ENCODE measurements around the gene NKAIN2.

Gene NKAIN2

DNA sequence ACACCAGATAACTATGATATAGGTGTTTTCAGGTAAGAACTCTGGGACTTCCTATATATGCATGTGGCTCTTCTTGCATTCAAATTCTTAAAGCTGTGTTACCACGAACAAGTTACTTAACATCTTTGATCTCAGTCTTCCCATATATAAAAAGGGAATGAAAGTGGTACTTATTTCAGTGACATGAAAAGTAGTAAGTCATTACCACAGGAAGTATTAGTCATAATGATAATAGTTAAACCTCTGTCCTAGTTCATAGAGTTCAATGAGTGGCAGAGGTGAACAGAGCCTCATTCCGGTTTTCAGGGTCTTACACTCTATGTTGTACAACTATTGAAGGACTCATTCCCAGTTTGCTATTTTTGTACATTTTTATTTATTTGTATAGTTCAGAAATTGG lies 237.0 kb downstream of the NKAIN2 start:
- DNase-seq = no peak

DNA sequence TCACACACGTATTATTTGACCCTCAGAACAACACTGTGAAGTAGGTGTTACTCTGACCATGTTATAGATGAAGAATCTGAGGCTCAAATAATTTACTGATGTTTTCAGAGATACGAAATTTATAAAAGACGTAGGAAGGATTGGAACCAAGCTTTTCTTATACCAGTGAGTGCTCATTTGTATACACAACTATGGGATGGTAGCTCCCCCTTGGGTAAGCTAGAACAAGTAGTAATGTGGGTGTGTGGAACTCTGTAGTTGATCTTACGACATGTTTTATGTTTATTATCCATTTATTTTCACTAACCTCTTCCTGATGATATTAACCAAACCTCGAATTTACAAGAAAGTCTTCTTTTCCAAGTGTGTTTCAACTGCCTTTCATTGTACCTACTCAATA lies 248.5 kb downstream of the NKAIN2 start:
- DNase-seq = no peak

DNA sequence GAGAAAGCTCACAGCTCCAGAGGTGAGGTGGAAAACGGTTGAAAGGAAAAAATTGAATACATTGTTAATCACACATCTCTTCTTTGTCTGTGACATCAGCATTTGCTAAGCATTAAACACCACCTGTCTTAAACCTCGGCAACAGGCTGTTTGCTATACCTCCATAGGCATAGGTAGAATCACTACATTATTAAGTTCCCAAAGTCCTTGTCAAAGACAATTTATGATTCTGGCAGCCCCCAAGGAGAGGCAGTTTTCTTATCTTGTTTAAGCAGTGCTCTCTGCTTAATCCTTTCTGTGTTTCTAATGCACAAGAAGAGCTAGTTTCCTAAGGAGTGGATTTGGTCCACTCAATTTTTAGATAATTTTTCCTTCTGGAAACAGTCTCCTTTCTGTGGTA lies 249.7 kb downstream of the NKAIN2 start:
- no peak for DNase-seq

DNA sequence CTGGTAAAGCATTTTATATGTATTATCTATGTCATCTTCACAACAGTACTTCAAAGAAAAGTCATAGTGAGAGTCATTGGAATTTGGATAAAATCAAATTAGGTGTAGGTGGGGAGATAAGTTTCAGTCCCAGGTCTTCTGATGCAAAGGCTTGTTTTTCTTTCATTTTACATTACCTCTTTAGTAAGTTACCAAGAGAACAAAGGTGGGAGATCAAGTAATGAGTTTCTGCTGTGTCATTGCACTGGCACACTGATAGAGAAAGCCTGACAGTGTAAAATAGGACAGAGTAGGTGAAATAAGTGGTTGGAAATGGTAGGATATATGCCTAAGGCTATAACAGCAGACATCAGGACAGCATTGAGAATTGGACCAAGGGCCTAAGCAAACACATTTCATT lies 250.4 kb downstream of the NKAIN2 start:
- DNase-seq = no peak

DNA sequence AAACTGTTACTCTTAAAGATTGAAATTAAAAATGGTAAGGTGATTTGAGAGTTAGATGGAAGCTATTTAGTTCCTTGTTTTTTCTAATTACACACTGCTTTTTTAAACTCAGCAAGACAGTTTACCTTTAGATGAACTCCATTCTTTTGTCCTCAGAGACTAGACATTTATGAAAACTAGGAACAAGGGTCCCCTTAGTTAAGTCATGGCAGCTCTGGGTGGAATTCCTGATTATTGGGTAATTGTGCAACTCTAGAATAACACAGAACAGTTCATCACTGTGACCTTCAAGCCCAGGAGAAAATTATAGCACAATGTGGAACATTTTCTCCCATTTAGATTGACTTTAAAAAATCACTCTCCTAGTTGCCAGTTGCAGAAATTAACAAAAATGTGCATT lies 251.7 kb downstream of the NKAIN2 start:
- no peak for DNase-seq

DNA sequence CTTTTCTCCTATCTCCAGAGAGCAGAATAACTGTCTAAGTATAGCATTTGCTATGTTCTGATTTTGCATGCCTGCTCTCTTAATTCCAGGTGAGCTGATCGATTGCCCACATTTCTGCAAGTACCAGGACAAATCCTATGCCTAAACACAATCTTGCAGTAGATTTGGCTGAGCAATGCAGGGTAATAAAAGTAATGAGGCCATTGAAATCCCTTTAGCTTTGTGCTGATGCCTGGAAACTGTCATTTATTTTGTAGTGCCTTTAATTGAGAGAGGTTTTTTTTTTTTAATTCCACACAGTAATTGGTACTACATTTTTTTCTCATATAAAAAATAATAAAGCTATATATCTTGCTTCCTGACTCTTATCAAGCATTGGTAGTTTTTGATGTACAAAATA lies 252.3 kb downstream of the NKAIN2 start:
- no peak for DNase-seq

DNA sequence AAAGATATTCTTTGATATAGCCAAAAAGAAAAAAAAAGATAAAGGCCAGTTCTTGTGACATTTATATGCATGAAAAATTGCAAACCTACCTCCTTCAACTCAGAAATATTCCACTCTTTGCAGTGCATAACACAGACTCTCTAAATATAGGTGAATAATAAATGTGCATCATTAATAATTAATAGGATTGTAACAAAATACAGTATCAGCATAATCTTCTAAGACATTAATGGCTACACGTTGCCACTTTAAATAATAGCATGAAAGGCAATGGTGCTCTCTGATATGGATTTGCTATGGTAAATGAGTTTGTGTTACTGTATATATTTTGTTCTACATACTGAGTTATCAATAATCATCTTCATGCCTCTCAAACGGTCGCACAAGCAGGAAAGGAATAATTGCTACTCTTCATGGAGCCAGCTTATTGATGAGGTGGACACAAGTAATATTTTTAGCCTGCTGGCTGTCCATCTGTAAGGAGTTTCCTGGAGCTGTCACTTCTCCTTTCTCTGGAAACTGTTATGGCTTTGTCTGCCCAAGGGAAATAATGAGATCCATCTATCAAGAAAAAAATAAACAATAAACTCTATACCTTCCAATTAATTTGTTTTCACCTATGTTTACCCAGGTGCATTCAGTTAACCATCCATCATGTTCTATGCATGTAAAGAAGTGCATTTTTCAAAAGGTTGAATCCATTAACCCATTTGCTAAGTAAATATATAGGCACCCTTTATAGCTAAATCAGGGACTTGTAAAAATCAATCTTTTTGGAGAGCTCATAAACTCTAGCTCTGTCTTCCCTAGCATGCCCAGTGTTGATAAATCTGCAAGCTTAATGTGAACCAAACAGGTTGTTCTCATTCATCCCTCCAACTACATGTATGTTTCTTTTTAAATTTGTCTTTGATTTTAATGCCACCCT lies 253.0 kb downstream of the NKAIN2 start:
- no peak for DNase-seq

DNA sequence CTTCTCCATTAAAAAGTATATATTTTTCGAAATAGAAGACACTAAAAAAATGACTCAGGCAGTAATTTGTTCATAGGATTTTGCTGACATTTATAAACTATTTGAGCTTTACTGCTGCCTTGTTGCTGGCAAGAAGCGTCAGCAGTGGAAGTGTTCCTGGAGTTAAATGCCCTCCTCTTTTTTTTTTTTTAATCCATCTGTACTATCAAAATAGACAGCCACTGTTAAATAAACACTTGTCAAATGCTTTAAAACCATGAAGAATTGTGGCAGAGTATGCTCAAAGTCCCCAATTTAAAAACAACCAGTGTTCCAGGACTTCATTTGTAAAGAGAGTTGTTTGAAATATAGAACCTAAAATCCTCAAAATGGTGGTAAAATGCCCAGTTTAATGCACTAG lies 253.8 kb downstream of the NKAIN2 start:
- DNase-seq = no peak

DNA sequence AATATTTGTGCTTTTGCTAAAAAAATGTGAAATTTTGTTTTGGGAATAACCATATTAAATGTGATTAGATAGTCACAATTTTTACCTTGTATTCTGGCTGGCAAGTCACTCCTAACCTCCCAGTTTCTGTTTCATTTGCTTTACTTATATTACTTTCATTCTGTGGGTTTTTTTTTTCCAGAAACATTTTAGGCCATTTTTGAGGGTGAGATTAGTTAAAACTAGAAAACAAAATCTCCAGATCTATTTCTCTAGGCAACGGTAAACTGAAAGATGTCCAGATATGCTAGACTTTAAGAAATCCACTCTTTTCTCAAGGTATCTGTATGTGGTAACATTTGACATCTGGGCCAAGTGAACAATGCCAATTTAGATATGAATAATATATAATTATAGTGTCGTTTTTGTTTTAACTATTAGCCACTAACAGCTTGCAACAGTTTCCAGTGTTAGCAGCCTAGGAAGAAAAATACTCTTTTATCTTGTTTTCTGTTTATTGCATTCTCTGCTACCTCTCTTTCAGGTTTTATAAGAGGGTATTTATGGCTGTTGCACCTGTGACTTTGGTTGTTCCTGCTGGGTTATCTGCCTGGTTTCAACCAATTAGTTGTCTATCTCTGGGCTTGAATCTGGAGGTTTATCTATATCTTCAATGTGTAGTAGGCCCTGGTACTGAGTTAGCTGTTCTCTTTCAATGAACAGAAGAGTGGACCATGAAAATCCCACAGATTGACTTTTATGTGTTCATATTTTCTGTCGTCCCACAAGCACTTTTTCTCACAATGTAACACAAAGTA lies 260.9 kb downstream of the NKAIN2 start:
- DNase-seq = no peak

DNA sequence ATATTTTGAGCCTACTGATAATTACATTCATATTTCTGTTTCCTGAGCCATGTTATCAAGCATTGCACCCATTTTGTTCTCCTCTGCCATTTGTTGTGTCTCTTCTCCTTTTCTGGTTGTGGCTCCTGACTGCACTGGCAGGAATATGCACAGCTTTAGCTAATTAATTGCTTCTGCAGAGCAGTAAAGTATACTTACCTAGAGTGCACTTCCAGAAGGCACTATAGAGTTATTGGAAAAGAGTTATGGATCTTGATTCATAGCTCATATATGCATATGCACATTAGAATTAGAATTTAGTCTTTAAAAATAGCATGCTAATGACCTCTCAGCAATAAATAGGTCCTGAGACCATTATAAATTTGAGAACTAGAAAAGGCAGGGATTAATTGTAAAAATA lies 262.6 kb downstream of the NKAIN2 start:
- DNase-seq = no peak

DNA sequence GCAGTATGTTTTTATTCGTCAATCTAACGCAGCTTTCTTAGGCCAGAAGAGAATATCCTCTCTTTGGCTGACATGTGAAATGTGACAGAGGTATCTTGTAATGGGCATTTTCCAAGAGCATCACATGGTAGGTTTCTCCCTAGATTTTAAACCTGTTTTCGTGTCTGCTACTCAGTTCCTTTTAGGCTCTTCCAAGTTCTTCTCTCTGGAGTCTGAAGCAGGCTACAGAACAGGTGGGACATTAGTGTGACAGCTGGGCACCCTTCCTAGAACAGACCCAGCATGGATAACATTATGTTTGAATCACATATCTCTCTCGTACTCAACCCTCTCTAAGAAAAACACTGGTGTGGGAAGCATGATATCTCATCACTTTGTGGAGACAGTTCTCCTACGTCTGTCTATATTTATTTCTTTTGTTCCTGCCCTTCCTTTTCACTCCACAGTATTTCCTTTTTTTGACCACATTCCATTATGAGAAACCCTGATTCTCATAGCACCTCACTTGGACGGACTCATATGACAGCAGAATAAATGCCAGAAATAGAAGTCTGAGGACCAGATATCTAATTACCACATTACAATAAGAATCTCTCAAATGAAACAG lies 263.4 kb downstream of the NKAIN2 start:
- no peak for DNase-seq

DNA sequence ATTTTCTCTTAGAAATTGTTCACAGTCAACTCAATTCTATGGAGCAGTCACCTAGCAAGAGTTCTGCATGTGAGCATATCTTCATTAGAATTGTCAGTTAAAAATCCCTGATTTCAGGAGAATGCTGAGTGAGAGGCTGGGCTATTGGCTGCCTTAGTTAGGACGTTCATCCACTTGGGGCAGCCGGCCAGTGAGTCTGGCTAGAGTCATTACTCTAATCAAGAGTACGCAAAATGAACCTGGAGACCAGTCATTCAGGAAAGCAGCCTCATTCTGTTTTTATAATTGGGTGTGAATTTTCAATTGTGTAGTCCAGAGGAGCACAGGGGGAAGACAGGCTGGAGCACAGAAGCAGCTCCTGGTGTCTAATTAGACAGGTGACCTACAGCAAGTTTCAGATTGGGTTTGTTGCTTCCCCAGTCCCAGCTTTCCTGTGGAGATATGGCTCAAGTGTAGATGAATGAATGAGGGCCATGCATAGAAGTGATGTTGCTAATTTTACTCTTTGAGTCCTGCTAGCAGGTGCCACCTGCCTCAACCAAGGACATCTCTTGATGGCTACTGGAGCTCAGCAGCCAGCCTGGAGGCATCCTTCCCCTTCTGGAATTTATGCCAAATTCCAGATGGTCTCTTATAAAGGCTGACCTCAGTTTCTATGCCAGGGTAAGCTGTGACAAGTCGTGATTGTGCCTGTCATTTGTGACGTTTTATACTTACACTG lies 265.7 kb downstream of the NKAIN2 start:
- DNase-seq = no peak

DNA sequence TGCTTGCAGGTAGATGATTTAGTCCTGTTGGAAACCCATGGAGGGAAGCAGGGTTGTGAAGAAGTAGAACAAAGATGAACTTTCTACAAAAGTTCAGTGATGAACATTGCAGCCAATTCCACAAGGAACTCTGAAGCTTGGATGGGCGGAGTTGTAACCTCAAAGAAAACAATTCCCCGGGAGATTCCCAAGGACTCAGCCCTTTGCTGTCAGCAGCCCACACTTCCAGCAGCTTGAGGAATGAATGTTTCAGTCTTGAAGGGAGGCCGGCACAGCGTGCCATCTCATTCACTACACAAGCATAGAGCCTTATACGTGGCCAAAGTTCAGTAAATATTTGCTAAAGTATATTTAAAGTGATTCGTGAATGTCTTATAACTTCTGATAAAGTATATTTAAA lies 269.4 kb downstream of the NKAIN2 start:
- no peak for DNase-seq

DNA sequence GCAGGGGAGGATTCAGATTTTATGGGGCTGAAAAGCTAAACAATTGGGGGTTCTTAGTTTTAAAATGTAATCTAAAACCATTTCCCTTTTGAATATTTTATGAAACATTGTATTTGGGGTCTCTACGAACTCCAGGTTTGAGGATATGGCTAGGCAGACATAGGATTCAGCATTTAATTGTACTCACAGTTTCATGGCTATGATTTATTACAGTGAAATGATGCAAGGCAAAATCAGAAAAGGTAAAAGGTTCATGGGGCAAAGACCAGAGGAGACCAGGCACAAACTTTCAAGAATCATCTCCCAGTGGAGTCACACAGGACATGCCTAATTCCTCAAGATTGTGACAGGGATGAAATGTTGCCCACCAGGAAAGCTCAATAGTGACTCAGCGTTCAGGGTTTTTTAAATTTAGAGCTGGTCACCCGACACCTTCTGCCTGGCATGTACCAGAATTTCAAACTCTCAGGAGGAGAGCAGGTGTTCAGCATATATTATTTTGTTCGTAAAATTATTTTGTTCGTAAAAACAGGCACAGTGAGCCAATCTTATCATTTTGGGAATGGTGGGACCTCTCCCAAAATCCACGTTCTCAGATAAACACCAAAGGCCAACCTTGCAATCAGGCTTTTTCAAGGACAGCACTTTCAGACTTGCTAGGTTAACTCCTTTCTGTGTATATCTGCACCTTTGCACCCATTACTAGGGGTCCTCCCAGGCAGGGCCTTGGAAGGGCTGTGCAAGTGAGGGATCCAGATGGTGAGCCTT lies 270.3 kb downstream of the NKAIN2 start:
- DNase-seq = no peak

DNA sequence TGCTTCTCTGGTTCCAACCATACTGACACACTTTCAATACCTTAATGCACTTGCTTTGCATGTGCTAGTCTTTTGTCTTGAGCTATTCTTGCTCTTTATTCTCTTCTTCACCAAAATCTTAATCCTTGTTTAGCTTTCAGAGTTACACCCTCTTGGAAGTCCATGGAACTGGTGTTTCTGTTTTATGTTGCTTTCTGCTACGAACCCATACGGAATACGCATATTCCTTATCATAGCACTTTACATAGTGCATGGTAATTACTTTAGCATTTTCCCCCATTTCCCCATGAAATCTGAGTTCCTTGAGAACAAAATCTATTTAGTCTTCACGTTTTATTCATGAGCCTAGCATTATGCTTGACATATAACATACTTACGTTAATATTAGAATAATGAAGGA lies 270.9 kb downstream of the NKAIN2 start:
- DNase-seq = no peak

DNA sequence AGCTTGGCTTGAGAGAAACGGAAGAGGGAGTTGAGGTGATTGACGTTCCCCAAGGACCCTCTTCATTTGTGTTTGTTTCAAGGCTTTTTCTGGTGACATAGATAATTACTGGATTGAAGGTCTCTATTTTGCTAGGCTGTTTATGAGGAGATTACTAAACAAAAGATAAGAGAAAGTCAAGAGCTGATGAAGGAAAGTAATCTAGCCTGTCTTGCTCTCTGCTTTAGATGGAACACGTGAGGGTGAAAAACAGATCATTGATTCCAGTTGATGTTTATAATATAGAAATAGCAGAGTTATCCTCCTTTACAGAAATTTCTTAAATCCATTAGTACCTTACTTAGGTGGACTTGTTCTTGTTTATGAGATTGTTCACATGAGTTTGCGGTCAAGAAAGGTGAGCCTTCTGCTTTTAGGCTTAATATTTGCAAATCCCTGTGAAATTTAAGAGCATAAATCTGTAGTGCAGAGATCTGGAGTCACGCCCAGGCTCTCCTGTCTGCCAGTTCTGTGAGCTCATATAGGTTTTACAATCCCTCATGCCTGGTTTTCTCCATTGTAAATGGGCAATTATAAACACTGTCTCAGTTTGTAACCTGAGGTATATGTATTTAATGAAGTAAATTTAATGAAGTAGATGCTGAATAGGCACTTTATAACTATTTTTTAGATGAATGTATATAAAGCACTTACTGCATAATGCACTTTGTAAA lies 272.8 kb downstream of the NKAIN2 start:
- DNase-seq = no peak

DNA sequence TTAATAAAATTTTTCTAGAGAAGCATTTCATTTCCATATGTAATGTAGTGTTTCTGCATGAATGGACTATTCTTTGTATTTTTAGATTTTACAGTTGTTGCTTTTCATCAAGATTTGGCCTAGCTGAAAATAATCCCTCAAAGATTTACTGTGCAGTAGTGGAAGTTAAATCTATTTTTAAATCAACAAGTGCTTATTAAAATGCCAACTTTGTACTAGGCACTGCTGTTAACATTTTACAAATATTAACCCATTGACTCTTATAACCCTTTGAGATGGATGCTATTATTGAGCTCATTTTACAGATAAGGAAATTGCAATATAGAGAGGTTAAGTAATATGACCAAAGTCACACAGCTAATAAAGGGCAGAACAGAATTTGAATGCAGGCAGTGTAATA lies 274.5 kb downstream of the NKAIN2 start:
- no peak for DNase-seq

DNA sequence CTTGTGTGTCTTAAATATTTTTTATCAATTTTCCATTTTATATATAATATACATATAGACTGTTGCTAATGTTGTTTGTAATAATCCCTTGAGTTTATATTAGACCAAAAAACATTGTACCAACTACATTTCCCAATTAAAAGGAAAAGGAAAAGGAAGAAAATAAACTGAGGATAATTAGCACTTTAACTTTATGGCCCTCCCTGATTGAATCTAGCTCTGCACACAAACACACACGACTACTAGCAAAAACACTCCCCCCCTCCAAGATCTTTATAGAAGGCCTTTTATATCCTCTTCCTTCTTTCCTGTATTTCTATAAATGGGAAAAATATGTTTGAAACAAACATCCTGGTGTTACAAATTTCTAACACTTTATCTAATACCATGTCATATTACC lies 276.8 kb downstream of the NKAIN2 start:
- no peak for DNase-seq

DNA sequence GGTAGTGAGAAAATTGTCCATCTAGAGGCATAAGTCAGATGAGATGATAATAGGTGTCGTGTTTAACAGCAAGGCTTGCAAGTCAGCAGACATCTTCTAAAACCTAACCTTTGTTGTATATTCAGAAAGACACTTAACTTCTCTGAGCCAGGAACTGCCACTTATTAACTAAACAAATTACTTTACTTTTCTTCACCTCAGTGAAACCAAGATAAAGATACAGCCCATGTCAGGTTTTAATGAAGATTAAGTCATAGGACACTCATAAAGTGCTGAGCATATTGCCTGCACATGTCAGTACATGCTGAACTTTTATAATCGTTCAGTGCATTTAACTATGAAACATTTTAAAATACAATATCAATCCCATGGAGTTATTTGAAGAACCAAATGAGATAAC lies 286.8 kb downstream of the NKAIN2 start:
- DNase-seq = no peak

DNA sequence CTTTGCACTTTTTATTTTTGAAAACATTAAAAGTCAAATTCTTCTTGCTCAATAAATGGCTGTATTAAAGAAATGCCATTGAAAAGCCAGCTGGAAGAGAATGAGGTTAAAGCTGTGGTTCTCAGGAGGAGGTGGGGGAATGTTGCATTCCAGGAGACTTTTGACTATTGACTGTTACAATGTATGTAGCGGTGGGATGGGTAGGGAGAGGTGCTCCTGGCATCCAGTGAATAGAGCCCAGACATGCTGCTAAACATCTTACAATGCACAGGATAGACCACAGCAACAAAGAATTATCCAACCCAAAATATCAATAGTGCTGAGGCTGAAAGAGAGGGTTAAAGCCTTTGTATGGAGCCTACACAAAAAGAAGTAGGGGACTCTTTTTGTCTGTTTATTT lies 295.9 kb downstream of the NKAIN2 start:
- no peak for DNase-seq

DNA sequence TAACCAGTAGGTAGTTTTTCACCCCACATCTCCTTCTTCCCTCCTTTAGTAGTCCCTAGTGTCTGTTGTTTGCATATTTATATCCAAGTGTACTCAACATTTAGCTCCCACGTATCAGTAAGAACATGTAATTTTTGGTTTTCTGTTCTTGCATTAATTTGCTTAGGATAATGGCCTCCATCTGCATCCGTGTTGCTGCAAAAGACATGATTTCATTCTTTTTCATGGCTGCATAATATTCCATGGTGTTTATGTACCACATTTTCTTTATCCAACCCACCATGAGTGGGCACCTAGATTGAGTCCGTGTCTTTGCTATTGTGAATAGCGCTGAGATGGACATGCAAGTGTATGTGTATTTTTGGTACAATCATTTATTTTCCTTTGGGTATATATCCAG lies 306.8 kb downstream of the NKAIN2 start:
- no peak for DNase-seq

DNA sequence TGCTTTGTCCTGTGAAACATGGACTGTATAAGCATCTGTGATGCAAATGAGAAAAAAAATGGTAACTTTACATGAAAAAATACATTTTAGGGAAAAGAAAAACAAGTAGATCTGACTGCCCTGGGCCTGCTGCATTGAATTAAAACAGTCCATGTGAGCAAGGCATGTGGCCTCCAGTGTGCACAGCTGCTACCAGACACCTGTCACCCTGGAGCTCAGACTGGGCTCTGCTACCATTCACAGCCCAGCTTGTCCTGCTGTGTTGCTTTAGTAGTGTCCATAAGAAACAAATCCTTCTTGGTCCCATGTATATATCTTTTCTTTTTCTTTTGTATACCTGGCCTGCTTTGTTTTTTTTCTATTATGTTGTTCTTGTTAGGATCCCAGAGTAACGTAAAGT lies 315.9 kb downstream of the NKAIN2 start:
- DNase-seq = no peak
